Transverse colon (tissue), 4 donors: ENCODE measurements around the gene KCNG1. TPM values are rescaled to one million over a fixed set of nuclear protein-coding genes. Genes with fewer than 3 reads are reported as not detected.

Experiments
- DNase-seq: peaks from one replicate; pipeline ENCODE4 v3.0.0-alpha.2; 2019
- H3K27ac ChIP-seq, 4 donors: fragments of 200-600 bp; sonication (generic); 2 replicates each; pipeline ENCODE4 v1.5.1; 2016 to 2018; ENCODE audit warnings: inconsistent platforms in 4 of 4
- H3K27me3 ChIP-seq: fragments of 200-600 bp; sonication (generic); 2 replicates; pipeline ENCODE4 v1.5.1; 2017; ENCODE audit warnings: inconsistent platforms
- H3K36me3 ChIP-seq, 4 donors: fragments of 200-600 bp; sonication (generic); 2 replicates each; pipeline ENCODE4 v1.5.1; 2017 to 2019; ENCODE audit warnings: inconsistent platforms in 4 of 4
- H3K4me1 ChIP-seq, 4 donors: fragments of 200-600 bp; sonication (generic); 2 replicates each; pipeline ENCODE4 v1.5.1; 2017 to 2020; ENCODE audit warnings: inconsistent platforms in 4 of 4
- H3K4me3 ChIP-seq, 4 donors: fragments of 200-600 bp; sonication (generic); 1 replicate in 1 of 4; 2 replicates in 3 of 4; pipeline versions ENCODE4 v1.5.1 to v1.6.1; 2017 to 2019; ENCODE audit warnings: inconsistent platforms in 4 of 4
- H3K9me3 ChIP-seq, 2 donors: fragments of 200-600 bp; sonication (generic); 2 replicates each; pipeline ENCODE4 v1.5.1; 2017 to 2019; ENCODE audit warnings: inconsistent platforms in 2 of 2
- EP300 ChIP-seq: sonication (generic); formaldehyde crosslinking; IDR thresholded peaks from one replicate; pipeline ENCODE4 v1.6.1; 2017; ENCODE audit warnings: antibody characterized with exemption, low read depth
- POLR2A ChIP-seq: fragments of 450-650 bp; IDR thresholded peaks from one replicate; pipeline ENCODE4 v1.6.1; 2016; ENCODE audit warnings: antibody characterized with exemption, mild to moderate bottlenecking, moderate library complexity
- POLR2AphosphoS5 ChIP-seq, 3 donors: sonication (generic); formaldehyde crosslinking; IDR thresholded peaks; one replicate each; pipeline ENCODE4 v1.6.1; 2016; ENCODE audit warnings: antibody characterized with exemption in 3 of 3
- WGBS, 2 donors: methylation state at CpG; one replicate each; pipeline ENCODE4 v1.1.5; 2018; ENCODE audit warnings: low coverage in 1 of 2; 5-methylcytosine and 5-hydroxymethylcytosine counted together
- in situ Hi-C, 4 donors: fragments of 200-750 bp; cut with MboI; loops; one replicate each; pipeline versions ENCODE4 v1.15.0 to v1.15.1; 2017; ENCODE audit warnings: low sequenced_read_pairs in 3 of 4, low pct_ligation_motif_present in 1 of 4, low pct_unique_long_range_greater_than_20kb in 1 of 4
- intact Hi-C: fragments of 100-400 bp; cut with DNase I; formaldehyde crosslinking; loops from one replicate; pipeline ENCODE4 v1.15.1; 2023; ENCODE audit warnings: low total_unique reads
- total RNA-seq, 4 donors: library from RNA; depleted of rRNA; stranded (reverse); fragments of >200 nt; gene quantifications; one replicate each; pipeline ENCODE4 v1.1.0, GENCODE V29; 2016
- TF ChIP-seq, protein P1 (sequence below), 5 experiments: fragments of 200-600 bp in 3 of 5; fragments of 450-650 bp in 2 of 5; sonication (generic) in 3 of 5; IDR thresholded peaks; 1 replicate in 2 of 5; 2 replicates in 3 of 5; pipeline ENCODE4 v1.5.1; 2016 to 2017; ENCODE audit warnings: antibody characterized with exemption in 5 of 5, inconsistent platforms in 3 of 5, mild to moderate bottlenecking in 2 of 5, moderate library complexity in 1 of 5

KCNG1 gene
- total RNA-seq, 4 donors from 2014 or later: 3.8 to 36.3 (median 8.9) TPM

DNA sequence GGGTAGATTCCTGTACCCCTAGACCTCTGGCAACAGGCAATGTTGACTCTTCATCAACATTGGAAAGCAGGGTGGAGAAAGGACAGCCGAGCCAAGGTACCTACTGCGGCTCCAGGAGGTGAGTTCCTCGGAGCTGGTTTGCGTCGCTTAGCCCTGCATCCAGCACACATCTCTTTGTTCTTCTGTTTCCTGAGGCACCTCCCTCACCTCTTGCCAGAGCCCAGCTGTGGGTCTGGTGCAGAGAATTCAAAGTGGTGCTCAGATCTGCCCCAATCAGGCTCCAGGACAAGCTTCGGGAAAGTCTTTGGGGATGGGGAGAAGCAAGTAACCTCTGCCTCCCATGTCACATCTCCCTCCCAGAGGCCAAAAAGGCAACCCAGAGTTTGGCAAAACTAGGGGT lies 2.2 kb downstream of the KCNG1 start:
- Histone ChIP-seq H3K4me1 (peaks cover 0 to 16% (median 12%) of the 10 kb centered on the region in 4 donors), H3K27ac (no peak overlapping the region), H3K36me3 (no peaks in the 10 kb centered on the region), H3K4me3 (no peak overlapping the region), H3K9me3 (no peaks in the 10 kb centered on the region), H3K27me3 (peaks cover 50% of the 10 kb centered on the region)
- TF ChIP-seq POLR2A: no peak
- TF ChIP-seq EP300: no peak
- TF ChIP-seq, protein P1, sequence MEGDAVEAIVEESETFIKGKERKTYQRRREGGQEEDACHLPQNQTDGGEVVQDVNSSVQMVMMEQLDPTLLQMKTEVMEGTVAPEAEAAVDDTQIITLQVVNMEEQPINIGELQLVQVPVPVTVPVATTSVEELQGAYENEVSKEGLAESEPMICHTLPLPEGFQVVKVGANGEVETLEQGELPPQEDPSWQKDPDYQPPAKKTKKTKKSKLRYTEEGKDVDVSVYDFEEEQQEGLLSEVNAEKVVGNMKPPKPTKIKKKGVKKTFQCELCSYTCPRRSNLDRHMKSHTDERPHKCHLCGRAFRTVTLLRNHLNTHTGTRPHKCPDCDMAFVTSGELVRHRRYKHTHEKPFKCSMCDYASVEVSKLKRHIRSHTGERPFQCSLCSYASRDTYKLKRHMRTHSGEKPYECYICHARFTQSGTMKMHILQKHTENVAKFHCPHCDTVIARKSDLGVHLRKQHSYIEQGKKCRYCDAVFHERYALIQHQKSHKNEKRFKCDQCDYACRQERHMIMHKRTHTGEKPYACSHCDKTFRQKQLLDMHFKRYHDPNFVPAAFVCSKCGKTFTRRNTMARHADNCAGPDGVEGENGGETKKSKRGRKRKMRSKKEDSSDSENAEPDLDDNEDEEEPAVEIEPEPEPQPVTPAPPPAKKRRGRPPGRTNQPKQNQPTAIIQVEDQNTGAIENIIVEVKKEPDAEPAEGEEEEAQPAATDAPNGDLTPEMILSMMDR (IDR thresholded peaks at IDR 0.05): no peak
- TF ChIP-seq POLR2AphosphoS5 (IDR thresholded peaks at IDR 0.05): no peak
- in situ Hi-C loops (no loop called here), intact Hi-C loops (no loop called here)
- DNase-seq: no peak
- WGBS, 2 donors: 82% methylated on average over 6 of the region's 6 CpGs; no CpG with 5 or more reads in 1 of the 2 donors

DNA sequence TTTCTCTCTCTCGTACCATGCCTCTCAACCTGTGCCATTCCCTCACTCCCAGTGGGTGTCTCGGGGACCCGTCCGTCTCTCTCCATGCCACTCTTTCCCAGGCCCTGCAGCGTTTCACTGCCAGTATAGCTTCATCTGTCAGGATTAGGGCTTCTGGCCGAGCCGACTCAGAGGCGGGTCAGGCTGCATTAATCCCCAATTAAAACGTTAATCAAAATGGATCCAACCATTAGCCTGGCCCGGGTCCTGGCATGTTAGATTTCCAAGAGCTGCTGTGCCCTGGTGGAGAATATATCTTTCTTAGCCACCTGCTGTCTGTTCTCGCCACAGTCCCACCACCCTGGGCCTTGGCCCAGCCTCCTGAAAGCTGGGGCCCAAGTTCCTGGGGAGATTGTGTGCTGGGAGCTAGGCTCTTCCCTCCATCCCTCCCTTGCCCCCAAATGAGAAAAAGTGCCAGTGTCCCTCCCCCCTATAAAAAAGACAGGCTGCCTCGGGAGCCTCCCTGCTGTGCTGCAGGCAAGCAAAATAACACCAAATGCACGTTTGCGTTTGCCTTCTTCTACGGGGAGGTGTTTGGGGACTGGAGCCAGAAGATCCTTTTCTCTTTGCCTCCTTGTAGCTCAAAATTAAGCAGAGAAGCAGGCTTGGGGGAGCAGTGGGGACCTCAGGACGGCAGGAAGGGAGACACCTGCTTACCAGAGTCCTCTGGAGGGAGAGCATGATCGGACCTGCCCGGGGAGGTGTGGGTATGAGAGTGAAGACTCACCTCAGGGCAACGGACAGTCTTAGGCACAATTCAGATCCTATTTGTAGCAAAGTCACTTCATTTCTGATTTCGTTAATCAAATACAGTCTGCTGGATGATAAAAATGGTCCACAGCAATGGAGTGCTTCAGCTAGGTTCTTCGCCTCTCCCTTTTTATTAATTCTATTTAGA lies 3.0 kb downstream of the KCNG1 start:
- no peak for DNase-seq
- Histone ChIP-seq H3K36me3 (no peaks in the 10 kb centered on the region), H3K27me3 (peaks cover 44% of the 10 kb centered on the region), H3K4me3 (no peak overlapping the region), H3K9me3 (no peaks in the 10 kb centered on the region), H3K4me1 (peaks cover 0 to 16% (median 12%) of the 10 kb centered on the region in 4 donors), H3K27ac (no peak overlapping the region)
- intact Hi-C loops (no loop called here), in situ Hi-C loops (no loop called here)
- TF ChIP-seq, protein P1 (IDR thresholded peaks at IDR 0.05): no peak
- TF ChIP-seq EP300 (no peak), POLR2AphosphoS5 (IDR thresholded peaks at IDR 0.05) (no peak), POLR2A (no peak)
- 77 to 92% methylated on average over 2 to 21 of the region's 21 CpGs for WGBS, 2 donors

DNA sequence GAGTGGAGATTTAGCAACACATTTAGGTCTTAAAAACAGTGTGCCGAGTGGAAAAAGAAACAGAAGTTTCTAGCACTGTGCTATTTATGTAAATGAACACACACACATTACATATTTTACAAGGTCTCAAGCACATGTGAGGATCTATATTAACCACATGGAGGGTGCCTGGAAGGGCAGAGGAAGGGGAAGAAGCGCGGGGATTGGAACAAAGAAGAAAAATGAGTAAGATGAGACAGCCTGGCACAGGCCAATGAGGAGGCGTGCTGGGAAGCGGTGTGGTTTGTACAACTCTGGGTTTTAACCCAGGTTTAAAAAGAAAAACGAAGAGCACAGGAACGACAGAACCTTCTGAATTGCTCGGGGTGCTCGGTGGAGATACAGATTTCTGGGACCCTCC lies 5.7 kb downstream of the KCNG1 start:
- Histone ChIP-seq H3K4me3 (no peak overlapping the region), H3K4me1 (peaks cover 0 to 2% (median under 1%) of the 10 kb centered on the region in 4 donors), H3K9me3 (no peaks in the 10 kb centered on the region), H3K27ac (no peak overlapping the region), H3K36me3 (no peaks in the 10 kb centered on the region), H3K27me3 (peaks cover 18% of the 10 kb centered on the region)
- no peak for DNase-seq
- in situ Hi-C loops (no loop called here), intact Hi-C loops (no loop called here)
- WGBS, 2 donors: 81 to 89% methylated on average over 7 to 9 of the region's 9 CpGs
- no peak for TF ChIP-seq POLR2A
- TF ChIP-seq, protein P1 (IDR thresholded peaks at IDR 0.05): no peak
- no peak for TF ChIP-seq POLR2AphosphoS5 (IDR thresholded peaks at IDR 0.05)
- TF ChIP-seq EP300: no peak

DNA sequence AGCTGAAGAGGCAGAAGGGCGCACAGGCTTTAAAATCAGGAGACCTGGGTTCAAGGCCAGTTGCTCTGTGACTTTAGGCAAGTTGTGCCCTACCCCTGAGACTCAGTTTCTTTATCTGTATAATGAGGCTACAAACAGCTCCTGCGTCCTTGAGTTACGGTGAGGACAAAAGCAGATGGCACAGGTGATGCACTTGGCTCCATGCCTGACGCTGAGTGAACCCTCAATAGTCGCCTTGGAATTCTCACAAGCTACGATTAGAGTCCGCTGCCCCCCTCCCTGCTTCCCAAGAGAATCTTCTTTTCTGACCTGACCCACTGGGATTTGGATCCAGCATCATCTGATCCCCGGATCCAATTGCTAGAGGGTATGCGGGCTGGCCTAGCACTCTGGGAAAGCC lies 6.4 kb downstream of the KCNG1 start:
- intact Hi-C loops (no loop called here), in situ Hi-C loops (no loop called here)
- H3K27ac ChIP-seq: no peak overlapping the region
- H3K4me3 ChIP-seq: no peak overlapping the region
- peaks cover 11% of the 10 kb centered on the region for H3K27me3 ChIP-seq
- H3K9me3 ChIP-seq: no peaks in the 10 kb centered on the region
- no peak for DNase-seq
- TF ChIP-seq POLR2AphosphoS5 (IDR thresholded peaks at IDR 0.05) (no peak), EP300 (no peak), POLR2A (no peak)
- TF ChIP-seq, protein P1 (IDR thresholded peaks at IDR 0.05): no peak
- H3K4me1 ChIP-seq: no peaks in the 10 kb centered on the region
- H3K36me3 ChIP-seq: no peaks in the 10 kb centered on the region
- WGBS, 2 donors: 88 to 92% methylated on average over 2 to 9 of the region's 9 CpGs
